Fibroblast of lung (primary cell): ENCODE results near the gene BTF3. TPM values are rescaled to one million over a fixed set of nuclear protein-coding genes. Genes with fewer than 3 reads are reported as not detected.

ENCODE experiments used
- DNase-seq, 2 donors: peaks; one replicate each; pipeline versions ENCODE4 v3.0.0 to v3.0.0-alpha.2; 2010; ENCODE audit warnings: low read depth in 2 of 2
- H2AFZ ChIP-seq: 2 replicates; pipeline ENCODE4 v1.5.1; 2012; ENCODE audit warnings: low read length, control low read depth, inconsistent platforms
- H3K27ac ChIP-seq: 2 replicates; pipeline ENCODE4 v1.5.1; 2011; ENCODE audit warnings: low read length, control low read depth; ENCODE audit not compliant: insufficient read depth
- H3K27me3 ChIP-seq: 2 replicates; pipeline ENCODE4 v1.5.1; 2011; ENCODE audit warnings: mild to moderate bottlenecking, low read length; ENCODE audit not compliant: control insufficient read depth, insufficient read depth
- H3K36me3 ChIP-seq: 2 replicates; pipeline ENCODE4 v1.5.1; 2011; ENCODE audit warnings: low read length; ENCODE audit not compliant: control insufficient read depth, insufficient read depth
- H3K4me1 ChIP-seq: 2 replicates; pipeline ENCODE4 v1.5.1; 2011; ENCODE audit warnings: low read length; ENCODE audit not compliant: control insufficient read depth, insufficient read depth; ENCODE audit errors: extremely low read depth
- H3K4me2 ChIP-seq: 2 replicates; pipeline ENCODE4 v1.5.1; 2011; ENCODE audit warnings: low read length, control low read depth; ENCODE audit not compliant: insufficient read depth; ENCODE audit errors: extremely low read depth
- H3K4me3 ChIP-seq, 4 experiments: fragments of 200-600 bp in 1 of 4; sonication (generic) in 1 of 4; replicated peaks in 1 of 4; 2 replicates each; pipeline ENCODE4 v1.5.1; 2011 to 2016; ENCODE audit warnings: low read length in 4 of 4, low read depth in 3 of 4, mild to moderate bottlenecking in 3 of 4, control low read depth in 2 of 4, inconsistent platforms in 1 of 4, mixed read lengths in 1 of 4; ENCODE audit not compliant: insufficient read depth in 1 of 4; ENCODE audit errors: control extremely low read depth in 1 of 4
- H3K79me2 ChIP-seq: 2 replicates; pipeline ENCODE4 v1.5.1; 2012; ENCODE audit warnings: mild to moderate bottlenecking, low read length, inconsistent platforms; ENCODE audit not compliant: control insufficient read depth, insufficient read depth
- H3K9ac ChIP-seq: 2 replicates; pipeline ENCODE4 v1.5.1; 2011; ENCODE audit warnings: mild to moderate bottlenecking, low read length, control low read depth; ENCODE audit not compliant: insufficient read depth
- H3K9me3 ChIP-seq: 2 replicates; pipeline ENCODE4 v1.5.1; 2012; ENCODE audit warnings: low read depth, low read length; ENCODE audit not compliant: control insufficient read depth, insufficient read depth
- H4K20me1 ChIP-seq: 2 replicates; pipeline ENCODE4 v1.5.1; 2011; ENCODE audit warnings: low read length; ENCODE audit not compliant: control insufficient read depth, insufficient read depth; ENCODE audit errors: extremely low read depth
- CTCF ChIP-seq, 2 donors: IDR thresholded peaks in 1 of 2; conservative IDR thresholded peaks in 1 of 2; 1 replicate in 1 of 2; 2 replicates in 1 of 2; pipeline ENCODE4 v1.5.1; 2011 to 2012; ENCODE audit warnings: low read length in 2 of 2, control low read depth in 1 of 2, inconsistent platforms in 1 of 2, low read depth in 1 of 2, mild to moderate bottlenecking in 1 of 2
- EZH2 ChIP-seq: IDR thresholded peaks from 2 replicates; pipeline ENCODE4 v1.5.1; 2012; ENCODE audit warnings: low read length, control low read depth, mild to moderate bottlenecking; ENCODE audit errors: missing control alignments
- polyA plus RNA-seq, 2 donors: library from polyadenylated mRNA; depleted of rRNA in 1 of 2; stranded (reverse) in 1 of 2; unstranded in 1 of 2; fragments of >200 nt; gene quantifications; 2 replicates each; pipeline ENCODE4 v1.2.1, GENCODE V29; 2011 to 2012; ENCODE audit warnings: missing spikeins in 1 of 2
- total RNA-seq: library from RNA; depleted of rRNA; stranded (reverse); fragments of >200 nt; gene quantifications from 2 replicates; pipeline ENCODE4 v1.2.1, GENCODE V29; 2014

The BTF3 gene
- total and polyA plus RNA-seq, 2 donors (not counting 1 experiment from before 2014, with no cell fraction given) = 207 to 647 TPM

GRCh38 chr5:73487815-73488214 is 10.4 kb upstream of the BTF3 start:
- no peak overlapping the region for H2AFZ ChIP-seq
- H3K9me3 ChIP-seq = no peaks in the 10 kb centered on the region
- H3K79me2 ChIP-seq = no peaks in the 10 kb centered on the region
- H4K20me1 ChIP-seq = no peaks in the 10 kb centered on the region
- no peaks in the 10 kb centered on the region for H3K36me3 ChIP-seq
- H3K9ac ChIP-seq = no peak overlapping the region
- H3K27me3 ChIP-seq = no peaks in the 10 kb centered on the region
- no peak overlapping the region for H3K27ac ChIP-seq
- H3K4me2 ChIP-seq = no peak overlapping the region
- no peak overlapping the region for H3K4me3 ChIP-seq
- DNase-seq = no peak
- TF ChIP-seq CTCF (conservative IDR thresholded peaks at IDR 0.05 in 1 of 2, IDR thresholded peaks at IDR 0.05 in 1 of 2; ENCODE audit: low read depth in 1 of 2, low read length in 2 of 2) = no peak
- no peaks in the 10 kb centered on the region for H3K4me1 ChIP-seq

- no peaks in the 10 kb centered on the region for H3K36me3 ChIP-seq
- DNase-seq = no peak
- no peak overlapping the region for H3K9ac ChIP-seq
- no peak overlapping the region for H3K27ac ChIP-seq
- peaks cover 3% of the 10 kb centered on the region for H3K27me3 ChIP-seq
- TF ChIP-seq EZH2 (no peak), CTCF (conservative IDR thresholded peaks at IDR 0.05 in 1 of 2, IDR thresholded peaks at IDR 0.05 in 1 of 2; ENCODE audit: low read depth in 1 of 2, low read length in 2 of 2) (no peak)
- H3K4me1 ChIP-seq = no peaks in the 10 kb centered on the region
- no peak overlapping the region for H3K4me3 ChIP-seq
- no peak overlapping the region for H2AFZ ChIP-seq
- H3K4me2 ChIP-seq = no peak overlapping the region
- no peaks in the 10 kb centered on the region for H3K79me2 ChIP-seq
- no peaks in the 10 kb centered on the region for H3K9me3 ChIP-seq
- H4K20me1 ChIP-seq = no peaks in the 10 kb centered on the region
Observed at GRCh38 chr5:73488806-73489205, 9.4 kb upstream of the BTF3 start.

- Histone ChIP-seq H3K36me3 (no peaks in the 10 kb centered on the region), H4K20me1 (no peaks in the 10 kb centered on the region), H3K4me1 (no peaks in the 10 kb centered on the region), H3K27me3 (peaks cover 3% of the 10 kb centered on the region), H2AFZ (no peak overlapping the region), H3K4me2 (no peak overlapping the region), H3K9ac (no peak overlapping the region), H3K79me2 (no peaks in the 10 kb centered on the region), H3K4me3 (no peak overlapping the region), H3K27ac (no peak overlapping the region), H3K9me3 (no peaks in the 10 kb centered on the region)
- no peak for TF ChIP-seq EZH2
- no peak for TF ChIP-seq CTCF (conservative IDR thresholded peaks at IDR 0.05 in 1 of 2, IDR thresholded peaks at IDR 0.05 in 1 of 2; ENCODE audit: low read depth in 1 of 2, low read length in 2 of 2)
- no peak for DNase-seq
Observed at GRCh38 chr5:73490088-73490487, 8.2 kb upstream of the BTF3 start.
